ENCODE data around the gene BTG4.

GRCh38 chr11:111456086-111456858, 55.9 kb downstream of the BTG4 start:
- TF ChIP-seq EZH2 (IDR thresholded peaks at IDR 0.05; ENCODE audit: low read depth, unreplicated experiment) (no peak), POLR2AphosphoS5 (IDR thresholded peaks at IDR 0.05; ENCODE audit: low read depth) (no peak), CTCF (conservative IDR thresholded peaks at IDR 0.05; ENCODE audit: low read depth in 2 of 2) (no peak), NANOG (IDR thresholded peaks at IDR 0.05; ENCODE audit: borderline replicate concordance) (no peak), CREB1 (CRISPR knock-in tag; IDR thresholded peaks at IDR 0.05; ENCODE audit: low read depth) (no peak), REST (IDR thresholded peaks at IDR 0.05; ENCODE audit: unreplicated experiment) (no peak), EZH2phosphoT487 (IDR thresholded peaks at IDR 0.05; ENCODE audit: unreplicated experiment) (no peak), ZNF114 (CRISPR knock-in tag; IDR thresholded peaks at IDR 0.05) (no peak), STAT1 (IDR thresholded peaks at IDR 0.05; ENCODE audit: unreplicated experiment) (no peak), ZNF331 (CRISPR knock-in tag; IDR thresholded peaks at IDR 0.05; ENCODE audit: low read depth) (no peak)

Measured in GM23338 (cell line).